Medulla oblongata (tissue), 1 donor: ENCODE measurements around the gene MRS2.
"Not testable (repeated sequence)": the region's sequence is repeated elsewhere in the genome, so short reads cannot be mapped to it uniquely, and the experiment has no call there.

Experiments used
- DNase-seq: peaks from one replicate; pipeline ENCODE4 v3.0.0-alpha.2; 2015; ENCODE audit errors: extremely low spot score

The MRS2 gene

DNA sequence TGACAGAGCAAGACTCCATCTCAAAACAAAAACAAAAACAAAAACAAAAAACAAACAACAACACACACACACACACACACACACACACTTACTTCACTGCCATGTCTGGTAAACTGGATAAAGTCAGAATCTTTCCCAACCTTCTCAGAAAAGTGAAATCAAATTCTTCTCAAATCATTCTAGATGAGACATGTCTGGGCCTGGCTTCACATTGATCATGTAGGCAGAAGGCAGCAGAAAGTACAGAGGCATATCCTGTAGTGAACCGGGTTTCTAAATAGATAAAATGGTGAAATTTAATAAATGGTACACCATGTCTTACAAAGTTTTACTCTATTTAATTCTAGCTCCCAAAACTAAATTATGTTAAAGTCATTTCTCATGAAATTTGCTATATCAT is 14.9 kb upstream of the MRS2 start:
- no peak for DNase-seq

GRCh38 chr6:24391208-24391607 is 11.5 kb upstream of the MRS2 start:
- DNase-seq, result no peak

GRCh38 chr6:24391756-24392405 is 10.9 kb upstream of the MRS2 start:
- DNase-seq, result no peak

- no peak for DNase-seq
These were observed 8.5 kb upstream of the MRS2 start for GRCh38 chr6:24394061-24394779.

- no peak for DNase-seq
These were observed 7.8 kb upstream of the MRS2 start for GRCh38 chr6:24394780-24395437.

- no peak for DNase-seq
These were observed 5.9 kb upstream of the MRS2 start for GRCh38 chr6:24396824-24397223.

DNA sequence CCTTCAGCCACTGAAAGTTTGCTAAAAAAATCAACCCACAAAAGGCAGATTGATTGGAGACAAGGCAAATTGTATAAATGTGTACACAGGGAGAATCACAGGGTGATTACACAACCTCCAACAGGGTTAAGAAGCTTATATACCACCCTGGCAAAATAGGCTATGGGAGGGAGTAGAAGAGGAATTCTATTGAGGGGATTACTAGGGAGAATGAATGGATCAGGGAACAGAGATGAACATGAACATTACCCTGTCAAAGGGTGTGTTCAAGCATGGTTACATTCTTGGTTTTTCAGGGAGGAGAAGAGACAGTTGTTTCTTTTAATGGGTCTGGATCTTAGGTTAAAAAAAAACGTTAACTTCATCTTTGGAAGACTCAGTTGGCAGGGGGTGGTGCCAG is 5.1 kb upstream of the MRS2 start:
- DNase-seq, result no peak

DNA sequence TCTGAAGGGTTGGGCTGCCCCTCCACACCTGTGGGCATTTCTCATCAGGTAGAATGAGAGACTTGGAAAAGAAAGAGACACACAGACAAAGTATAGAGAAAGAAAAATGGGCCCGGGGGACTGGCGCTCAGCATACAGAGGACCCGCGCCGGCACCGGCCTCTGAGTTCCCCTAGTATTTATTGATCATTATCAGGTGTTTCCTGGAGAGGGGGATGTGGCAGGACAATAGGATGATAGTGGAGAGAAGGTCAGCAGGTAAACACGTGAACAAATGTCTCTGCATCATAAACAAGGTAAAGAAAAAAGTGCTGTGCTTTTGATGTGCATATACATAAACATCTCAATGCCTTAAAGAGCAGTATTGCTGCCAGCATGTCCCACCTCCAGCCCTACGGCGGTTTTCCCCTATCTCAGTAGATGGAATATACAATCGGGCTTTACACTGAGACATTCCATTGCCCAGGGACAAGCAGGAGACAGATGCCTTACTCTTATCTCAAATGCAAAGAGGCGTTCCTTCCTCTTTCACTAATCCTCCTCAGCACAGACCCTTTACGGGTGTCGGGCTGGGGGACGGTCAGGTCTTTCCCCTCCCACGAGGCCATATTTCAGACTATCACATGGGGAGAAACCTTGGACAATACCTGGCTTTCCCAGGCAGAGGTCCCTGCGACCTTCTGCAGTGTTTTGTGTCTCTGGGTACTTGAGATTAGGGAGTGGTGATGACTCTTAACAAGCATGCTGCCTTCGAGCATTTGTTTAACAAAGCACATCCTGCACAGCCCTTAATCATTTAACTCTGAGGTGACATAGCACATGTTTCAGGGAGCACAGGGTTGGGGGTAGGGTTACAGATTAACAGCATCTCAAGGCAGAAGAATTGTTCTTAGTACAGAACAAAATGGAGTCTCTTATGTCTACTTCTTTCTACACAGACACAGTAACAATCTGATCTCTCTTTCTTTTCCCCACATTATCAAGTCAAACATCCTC is 2.4 kb upstream of the MRS2 start:
- not testable (repeated sequence) for DNase-seq

GRCh38 chr6:24401458-24401857 is 1.3 kb upstream of the MRS2 start:
- DNase-seq, result no peak

- no peak for DNase-seq
These were observed 727 bp downstream of the MRS2 start for GRCh38 chr6:24403501-24403824.

DNA sequence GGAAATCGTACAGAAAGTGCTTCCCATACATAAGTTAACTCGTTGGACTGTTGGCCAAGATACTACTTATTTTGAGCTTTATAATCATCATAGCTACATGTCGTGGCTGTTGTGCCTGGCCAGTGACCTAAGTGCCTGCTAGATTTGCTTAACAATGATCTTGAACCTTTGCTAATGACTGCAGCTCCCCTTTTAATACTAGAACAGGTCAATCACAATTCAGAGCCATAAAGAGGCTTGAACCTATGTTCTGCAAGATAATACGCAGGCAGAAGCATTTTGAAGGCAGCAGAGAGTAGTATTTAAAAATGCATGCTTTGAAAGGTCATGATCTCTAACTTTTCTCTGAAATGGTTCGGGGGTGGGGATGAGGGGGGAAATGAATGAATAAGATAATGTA is 2.5 kb downstream of the MRS2 start:
- DNase-seq, result no peak

GRCh38 chr6:24408719-24409410 is 6.1 kb downstream of the MRS2 start:
- DNase-seq, result no peak

GRCh38 chr6:24410622-24411021 is 7.9 kb downstream of the MRS2 start:
- no peak for DNase-seq

DNA sequence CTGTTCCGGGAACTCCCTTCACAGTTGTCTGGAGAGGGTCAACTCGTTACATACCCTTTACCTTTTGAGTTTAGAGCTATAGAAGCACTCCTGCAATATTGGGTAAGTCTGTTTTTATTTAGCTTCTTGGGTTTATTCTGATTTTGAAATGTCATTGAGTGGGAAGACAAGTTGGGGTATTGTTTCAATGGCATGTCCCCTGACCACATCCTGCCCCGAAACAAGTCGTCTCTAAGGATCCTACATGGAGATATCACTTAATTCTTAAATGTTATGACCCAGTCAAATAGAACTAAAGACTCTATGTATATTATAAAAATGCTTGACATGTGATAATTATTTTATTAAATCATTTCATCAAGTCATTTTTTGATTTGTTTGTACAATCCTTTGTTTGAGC is 9.6 kb downstream of the MRS2 start:
- DNase-seq, result no peak

- DNase-seq, result not testable (repeated sequence)
These were observed 11.8 kb downstream of the MRS2 start for GRCh38 chr6:24414531-24414930.

DNA sequence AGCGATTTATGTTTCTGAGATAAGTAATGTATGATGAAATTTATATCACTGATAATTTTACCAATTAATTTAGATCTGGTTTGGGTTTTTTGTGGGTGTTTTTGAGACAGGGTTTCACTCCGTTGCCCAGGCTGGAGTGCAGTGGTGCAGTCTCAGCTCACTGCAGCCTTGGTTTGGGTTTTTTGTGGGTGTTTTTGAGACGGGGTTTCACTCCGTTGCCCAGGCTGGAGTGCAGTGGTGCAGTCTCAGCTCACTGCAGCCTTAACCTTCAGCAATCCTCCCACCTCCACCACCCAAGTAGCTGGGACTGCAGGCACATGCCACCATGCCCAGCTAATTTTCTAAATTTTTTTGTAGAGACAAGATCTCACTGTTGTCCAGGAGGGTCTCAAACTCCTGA is 13.0 kb downstream of the MRS2 start:
- DNase-seq, result no peak

- DNase-seq, result no peak
These were observed 16.8 kb downstream of the MRS2 start for GRCh38 chr6:24419526-24419925.

- DNase-seq, result no peak
These were observed 22.4 kb downstream of the MRS2 start for GRCh38 chr6:24425091-24425490.

DNA sequence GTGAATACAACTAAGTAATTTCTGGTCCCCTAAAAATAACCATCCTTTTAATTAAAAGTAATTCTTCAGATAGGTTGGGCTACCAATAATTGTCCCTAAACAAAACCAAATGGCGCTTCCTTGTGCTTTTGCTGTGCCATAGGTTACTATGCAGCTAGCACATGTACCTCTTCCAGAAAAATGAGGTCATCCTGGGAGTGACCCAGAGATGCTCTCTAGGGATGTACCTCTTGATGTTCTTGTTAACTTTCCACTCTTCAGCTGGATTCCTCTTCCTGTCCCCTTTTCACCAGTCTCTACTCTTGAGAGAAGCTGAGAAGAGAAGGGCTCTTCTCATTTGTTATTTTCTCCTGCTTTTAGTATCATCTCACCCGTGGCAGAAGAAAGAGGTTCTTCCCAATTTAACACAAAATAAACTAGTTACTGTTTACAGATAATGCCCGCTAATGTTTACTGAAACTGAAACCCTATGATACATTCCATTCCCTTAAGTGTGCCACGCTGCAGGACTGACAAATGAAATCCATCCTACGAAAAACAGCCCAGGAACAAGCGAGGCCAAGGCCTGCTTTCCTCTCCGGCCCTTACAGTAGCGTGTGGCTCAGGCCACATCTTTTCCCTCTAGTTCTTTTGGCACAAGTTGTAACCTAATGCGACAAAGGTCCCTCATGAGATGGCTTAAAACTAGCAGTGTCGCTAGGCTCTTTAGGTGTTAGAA is 24.2 kb downstream of the MRS2 start:
- no peak for DNase-seq

DNA sequence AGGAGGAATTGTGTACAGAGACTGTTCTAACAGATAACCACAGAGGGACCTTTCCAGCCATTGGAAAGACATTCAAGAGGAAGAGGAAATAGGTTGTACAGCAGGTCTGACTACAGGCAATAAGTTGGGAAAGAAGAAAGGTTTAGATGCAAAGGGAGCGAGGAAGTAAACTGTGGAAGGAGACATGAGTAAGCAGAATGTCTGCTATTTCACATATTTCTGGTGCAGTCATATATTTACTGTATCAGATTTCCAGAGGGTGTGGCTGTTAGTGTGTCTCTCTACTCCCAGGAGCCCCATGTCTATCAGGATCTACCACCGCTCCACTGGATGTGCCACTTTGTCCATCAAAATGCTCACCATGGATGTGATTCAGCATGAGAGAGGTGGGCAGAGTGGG is 25.9 kb downstream of the MRS2 start:
- DNase-seq, result no peak

- DNase-seq, result no peak
These were observed 26.4 kb downstream of the MRS2 start for GRCh38 chr6:24429146-24429545.
